Subcutaneous abdominal adipose tissue (tissue), 5 donors: ENCODE data around the gene VSTM4.

Source experiments
- H3K27ac ChIP-seq: one replicate; pipeline ENCODE4 v1.7.0; 2013; ENCODE audit warnings: low read depth, mild to moderate bottlenecking, inconsistent platforms, low read length, moderate library complexity
- H3K27me3 ChIP-seq, 5 donors: one replicate each; pipeline ENCODE4 v1.7.0; 2013; ENCODE audit warnings: low read length in 5 of 5, inconsistent platforms in 1 of 5; ENCODE audit not compliant: control insufficient read depth in 5 of 5, insufficient read depth in 4 of 5
- H3K36me3 ChIP-seq, 5 donors: one replicate each; pipeline ENCODE4 v1.7.0; 2013; ENCODE audit warnings: low read length in 5 of 5; ENCODE audit not compliant: control insufficient read depth in 5 of 5, insufficient read depth in 5 of 5
- H3K4me1 ChIP-seq, 5 donors: one replicate each; pipeline ENCODE4 v1.7.0; 2013; ENCODE audit warnings: low read length in 5 of 5, mild to moderate bottlenecking in 3 of 5, moderate library complexity in 1 of 5; ENCODE audit not compliant: control insufficient read depth in 5 of 5, insufficient read depth in 5 of 5
- H3K4me3 ChIP-seq, 5 donors: one replicate each; pipeline ENCODE4 v1.7.0; 2013; ENCODE audit warnings: low read length in 5 of 5, low read depth in 1 of 5
- H3K9ac ChIP-seq, 5 donors: one replicate each; pipeline ENCODE4 v1.7.0; 2013; ENCODE audit warnings: low read length in 5 of 5, mild to moderate bottlenecking in 4 of 5, moderate library complexity in 3 of 5
- H3K9me3 ChIP-seq, 5 donors: one replicate each; pipeline ENCODE4 v1.7.0; 2013; ENCODE audit warnings: low read length in 5 of 5; ENCODE audit not compliant: control insufficient read depth in 5 of 5
- donor health status: healthy.
- donor health status: healthy.
- donor health status: healthy.
- donor health status: healthy.
- donor health status: healthy.

The VSTM4 gene

GRCh38 chr10:49089152-49089551 lies 26.2 kb downstream of the VSTM4 start:
- Histone ChIP-seq H3K4me3 (no peak overlapping the region), H3K4me1 (peaks cover 5 to 28% (median 24%) of the 10 kb centered on the region in 5 donors), H3K9ac (no peak overlapping the region), H3K36me3 (peaks cover 0 to 10% (median 4%) of the 10 kb centered on the region in 5 donors), H3K27me3 (no peaks in the 10 kb centered on the region), H3K9me3 (peaks cover 0 to 7% (median 3%) of the 10 kb centered on the region in 5 donors), H3K27ac (no peak overlapping the region)

DNA sequence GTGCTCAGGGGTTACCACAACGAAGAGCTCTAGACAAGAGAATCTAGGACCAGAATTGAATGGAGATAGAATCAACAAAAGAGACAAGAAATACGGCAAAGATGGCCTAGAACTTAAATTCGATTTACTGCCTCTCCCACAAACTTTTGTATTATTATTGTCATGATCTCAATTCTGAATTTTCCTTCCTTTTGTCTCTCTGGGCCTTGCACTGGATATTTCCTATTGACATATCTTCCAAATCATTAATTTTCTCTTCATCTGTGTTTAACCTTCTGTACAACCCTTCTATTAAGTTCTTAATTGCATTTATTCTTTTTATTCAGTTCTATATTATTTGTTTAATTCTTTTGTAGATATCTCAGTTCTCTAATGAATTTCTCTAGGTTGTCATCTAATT lies 28.4 kb downstream of the VSTM4 start:
- Histone ChIP-seq H3K9me3 (peaks cover 0 to 7% (median 3%) of the 10 kb centered on the region in 5 donors), H3K36me3 (peaks cover 0 to 10% (median 4%) of the 10 kb centered on the region in 5 donors), H3K27ac (no peak overlapping the region), H3K9ac (no peak overlapping the region), H3K27me3 (no peaks in the 10 kb centered on the region), H3K4me1 (peaks cover 8 to 43% (median 37%) of the 10 kb centered on the region in 5 donors), H3K4me3 (no peak overlapping the region)

DNA sequence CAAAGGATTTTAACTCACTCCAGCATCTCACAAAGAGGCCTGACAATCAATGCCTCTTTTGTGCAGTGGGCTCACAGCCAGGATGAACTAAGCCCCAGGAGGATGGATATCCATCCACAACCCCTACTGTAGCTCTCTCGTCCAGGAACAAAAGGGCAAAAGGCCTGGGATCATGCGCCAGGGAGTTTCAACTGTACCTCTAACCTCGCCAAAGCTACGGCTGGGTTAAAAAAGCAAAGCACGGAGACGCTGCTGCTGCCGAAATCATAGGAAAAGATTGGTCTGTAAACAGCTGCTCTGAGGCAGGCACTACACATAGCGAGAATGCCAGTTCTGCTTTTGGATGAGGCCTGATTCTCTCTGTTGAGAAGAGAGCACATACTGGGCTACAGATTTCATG lies 32.1 kb downstream of the VSTM4 start:
- Histone ChIP-seq H3K4me3 (no peak overlapping the region), H3K36me3 (peaks cover 0 to 10% (median 4%) of the 10 kb centered on the region in 5 donors), H3K27ac (no peak overlapping the region), H3K9me3 (peaks cover 0 to 7% (median 3%) of the 10 kb centered on the region in 5 donors), H3K4me1 (peaks cover 11 to 53% (median 40%) of the 10 kb centered on the region in 5 donors), H3K27me3 (no peaks in the 10 kb centered on the region), H3K9ac (no peak overlapping the region)

DNA sequence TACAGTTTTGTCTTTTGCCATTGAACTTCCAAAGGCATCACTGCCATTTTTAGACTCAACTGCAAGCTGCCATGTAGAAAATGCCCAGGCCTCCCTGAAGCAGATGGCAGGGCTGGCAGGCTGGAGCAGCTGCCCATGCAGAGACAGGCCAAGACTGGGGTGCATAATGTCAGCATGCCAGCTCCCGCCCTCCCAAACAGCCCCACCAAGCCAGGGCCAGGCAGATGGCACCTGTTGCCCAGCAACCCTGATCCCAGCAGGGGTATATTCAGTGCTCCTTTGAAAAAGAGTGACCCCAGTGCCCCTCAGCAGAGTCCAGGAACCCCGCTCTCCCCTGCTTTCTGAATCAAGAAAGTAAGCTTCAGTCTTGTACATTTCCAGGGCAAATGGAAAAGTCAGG lies 32.6 kb downstream of the VSTM4 start:
- peaks cover 0 to 10% (median 4%) of the 10 kb centered on the region in 5 donors for H3K36me3 ChIP-seq
- H3K27me3 ChIP-seq, result no peaks in the 10 kb centered on the region
- H3K9me3 ChIP-seq, result peaks cover 0 to 7% (median 3%) of the 10 kb centered on the region in 5 donors
- no peak overlapping the region for H3K9ac ChIP-seq
- peaks cover 11 to 53% (median 40%) of the 10 kb centered on the region in 5 donors for H3K4me1 ChIP-seq
- no peak overlapping the region for H3K4me3 ChIP-seq
- H3K27ac ChIP-seq, result no peak overlapping the region

DNA sequence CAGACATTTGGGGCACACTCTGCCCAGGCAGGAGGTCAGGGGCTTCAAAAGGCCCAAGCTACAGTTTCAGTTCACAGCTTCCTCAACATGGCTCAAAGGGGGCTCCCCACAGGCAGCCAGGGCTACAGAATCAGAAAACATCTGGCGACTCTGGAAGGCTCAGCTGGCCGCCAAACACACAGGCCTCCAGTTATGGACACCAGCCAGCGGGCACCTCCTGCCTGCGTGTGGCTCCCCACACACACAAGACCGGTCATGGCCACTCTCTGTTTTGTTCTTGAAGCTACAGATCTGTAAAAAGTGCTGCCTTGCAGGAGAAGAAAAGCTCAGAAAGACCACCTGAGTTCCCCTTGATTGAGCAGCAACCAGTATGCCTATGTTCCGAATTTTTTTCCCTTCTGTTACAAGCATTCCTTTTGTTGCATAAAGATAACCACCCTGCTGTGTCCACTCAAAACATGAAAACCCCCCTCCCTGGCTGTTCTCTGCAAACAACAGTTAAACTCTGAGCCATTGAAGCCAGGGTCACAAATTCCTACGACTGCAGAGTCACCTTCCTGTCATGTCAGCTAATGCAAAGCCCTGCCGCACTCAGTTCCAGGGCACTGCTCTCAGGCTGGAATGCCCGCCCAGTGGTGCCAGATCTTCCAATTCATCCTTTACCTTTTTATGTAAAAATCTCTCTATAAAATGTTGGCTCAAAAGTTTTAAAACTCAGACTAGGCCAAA lies 33.6 kb downstream of the VSTM4 start:
- no peak overlapping the region for H3K27ac ChIP-seq
- peaks cover under 1 to 10% (median 7%) of the 10 kb centered on the region in 5 donors for H3K36me3 ChIP-seq
- no peaks in the 10 kb centered on the region for H3K27me3 ChIP-seq
- no peak overlapping the region for H3K9ac ChIP-seq
- H3K4me3 ChIP-seq, result peak overlapping the region in 1 of 5 donors; percentile 19
- peaks cover 0 to 3% (median 0%) of the 10 kb centered on the region in 5 donors for H3K9me3 ChIP-seq
- peaks cover 11 to 57% (median 45%) of the 10 kb centered on the region in 5 donors for H3K4me1 ChIP-seq

GRCh38 chr10:49080965-49081364 lies 34.4 kb downstream of the VSTM4 start:
- Histone ChIP-seq H3K36me3 (peaks cover 5 to 16% (median 7%) of the 10 kb centered on the region in 5 donors), H3K4me1 (peaks cover 11 to 57% (median 45%) of the 10 kb centered on the region in 5 donors), H3K9ac (peak overlapping the region in 1 of 5 donors; percentile 11), H3K27me3 (no peaks in the 10 kb centered on the region), H3K4me3 (peak overlapping the region in 1 of 5 donors; percentile 19), H3K9me3 (no peaks in the 10 kb centered on the region), H3K27ac (peak overlapping the region; percentile 42)

DNA sequence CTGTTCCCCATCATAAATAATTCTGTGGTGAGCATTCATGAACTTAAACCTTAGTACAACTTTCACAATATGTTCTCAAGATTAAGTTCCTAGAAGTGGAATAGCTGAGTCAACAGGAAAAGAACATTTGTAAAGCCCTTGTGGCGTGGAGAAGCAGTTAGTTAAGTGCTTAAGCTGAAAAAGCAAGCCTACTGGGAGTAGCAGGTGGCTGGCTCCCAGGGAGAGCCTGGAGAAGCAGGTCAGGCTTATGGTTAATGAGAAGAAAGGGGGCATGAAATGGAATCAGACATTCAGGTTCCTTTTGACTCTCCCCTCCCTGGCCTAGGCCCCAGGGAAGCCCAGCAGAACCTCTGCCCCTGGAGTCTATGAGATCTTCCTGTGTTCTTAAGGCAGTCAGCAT lies 35.3 kb downstream of the VSTM4 start:
- H3K27ac ChIP-seq, result peak overlapping the region; percentile 42
- H3K36me3 ChIP-seq, result peaks cover 3 to 24% (median 16%) of the 10 kb centered on the region in 5 donors
- no peak overlapping the region for H3K4me3 ChIP-seq
- no peaks in the 10 kb centered on the region for H3K27me3 ChIP-seq
- peak overlapping the region in 1 of 5 donors; percentile 11 for H3K9ac ChIP-seq
- no peaks in the 10 kb centered on the region for H3K9me3 ChIP-seq
- peaks cover 11 to 56% (median 45%) of the 10 kb centered on the region in 5 donors for H3K4me1 ChIP-seq

- H3K36me3 ChIP-seq, result peaks cover 3 to 24% (median 22%) of the 10 kb centered on the region in 5 donors
- H3K9ac ChIP-seq, result no peak overlapping the region
- H3K27ac ChIP-seq, result no peak overlapping the region
- H3K4me1 ChIP-seq, result peaks cover 11 to 52% (median 45%) of the 10 kb centered on the region in 5 donors
- H3K4me3 ChIP-seq, result no peak overlapping the region
- H3K9me3 ChIP-seq, result no peaks in the 10 kb centered on the region
- H3K27me3 ChIP-seq, result no peaks in the 10 kb centered on the region
Observed at GRCh38 chr10:49079499-49079898, 35.8 kb downstream of the VSTM4 start.

DNA sequence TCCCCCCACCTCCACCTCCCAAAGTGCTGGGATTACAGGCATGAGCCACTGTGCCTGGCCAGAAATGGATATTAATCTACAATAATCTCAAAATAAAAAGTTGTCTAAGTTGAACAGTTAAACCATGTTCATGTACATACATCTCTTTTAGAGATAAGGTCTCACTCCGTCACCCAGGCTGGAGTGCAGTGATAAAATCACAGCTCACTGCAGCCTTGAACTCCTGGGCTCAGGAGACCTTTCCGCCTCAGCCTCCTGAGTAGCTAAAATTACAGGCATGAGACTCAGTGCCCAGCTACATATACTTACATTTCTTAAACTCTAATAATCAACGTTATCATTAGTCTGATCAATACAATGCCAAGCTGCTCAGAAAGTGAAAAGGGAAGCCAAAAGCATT lies 36.2 kb downstream of the VSTM4 start:
- Histone ChIP-seq H3K27me3 (no peaks in the 10 kb centered on the region), H3K9me3 (no peaks in the 10 kb centered on the region), H3K9ac (no peak overlapping the region), H3K27ac (no peak overlapping the region), H3K4me1 (peaks cover 11 to 52% (median 42%) of the 10 kb centered on the region in 5 donors), H3K36me3 (peaks cover 0 to 27% (median 24%) of the 10 kb centered on the region in 5 donors), H3K4me3 (no peak overlapping the region)

DNA sequence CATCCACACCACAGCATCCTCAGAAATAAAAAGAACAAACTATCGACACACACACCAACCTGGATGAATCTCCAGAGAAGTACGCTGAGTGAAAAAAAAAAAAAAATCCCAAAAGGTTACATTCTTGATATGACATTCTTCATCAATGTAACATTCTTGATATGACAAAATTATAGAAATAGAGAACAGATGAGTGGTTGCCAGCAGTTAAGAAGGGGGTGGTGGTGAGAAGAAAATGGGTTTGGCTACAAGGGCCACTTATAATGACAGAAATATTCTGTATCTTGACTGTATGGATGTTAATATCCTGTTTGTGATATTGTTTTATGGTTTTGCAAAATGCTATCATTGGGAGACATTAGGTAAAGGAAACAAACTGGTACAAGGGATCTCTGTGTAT lies 36.9 kb downstream of the VSTM4 start:
- Histone ChIP-seq H3K9me3 (no peaks in the 10 kb centered on the region), H3K27ac (no peak overlapping the region), H3K4me3 (no peak overlapping the region), H3K36me3 (peaks cover 0 to 27% (median 24%) of the 10 kb centered on the region in 5 donors), H3K27me3 (no peaks in the 10 kb centered on the region), H3K4me1 (peaks cover 11 to 49% (median 35%) of the 10 kb centered on the region in 5 donors), H3K9ac (no peak overlapping the region)
